ENCODE data around the gene FBF1. TPM values are rescaled to one million over a fixed set of nuclear protein-coding genes. Genes with fewer than 3 reads are reported as not detected.
A peak's percentile ranks its signal among the peaks of the same experiment; 100 is the strongest.

The FBF1 gene
- total RNA-seq, 4 donors from 2014 or later = 41.7 to 49.7 (median 43.4) TPM

DNA sequence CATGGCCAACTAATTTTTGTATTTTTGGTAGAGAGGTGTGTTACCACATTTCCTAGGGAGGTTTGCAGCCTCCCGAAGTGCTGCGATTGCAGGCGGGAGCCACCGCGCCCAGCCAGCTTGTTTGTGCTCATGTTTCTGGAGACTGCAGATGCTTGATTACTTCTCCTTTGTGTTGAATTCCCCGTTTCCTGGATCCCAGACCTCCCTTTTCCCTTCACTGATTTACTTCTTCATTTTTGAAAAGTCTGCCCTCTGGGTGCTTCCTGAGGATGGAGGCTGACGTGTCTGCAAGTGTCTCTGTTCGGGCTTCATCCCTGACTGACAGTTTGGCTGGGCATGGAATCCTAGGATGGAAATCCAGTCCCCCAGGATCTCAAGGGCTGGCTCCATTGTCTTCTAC, 55.4 kb downstream of the FBF1 start:
- H3K27ac ChIP-seq = no peak overlapping the region
- intact Hi-C loops (cut with DNase I) = no loop called here
- WGBS, 2 donors = 84 to 88% methylated on average over 8 of the region's 8 CpGs
- no peak overlapping the region for H3K4me3 ChIP-seq (replicated peaks in 1 of 3)
- H3K9me3 ChIP-seq = no peaks in the 10 kb centered on the region
- no peak for DNase-seq
- H3K27me3 ChIP-seq = no peaks in the 10 kb centered on the region
- H3K4me1 ChIP-seq = no peaks in the 10 kb centered on the region
- TF ChIP-seq POLR2A (IDR thresholded peaks at IDR 0.05) = no peak
- TF ChIP-seq, protein P1, sequence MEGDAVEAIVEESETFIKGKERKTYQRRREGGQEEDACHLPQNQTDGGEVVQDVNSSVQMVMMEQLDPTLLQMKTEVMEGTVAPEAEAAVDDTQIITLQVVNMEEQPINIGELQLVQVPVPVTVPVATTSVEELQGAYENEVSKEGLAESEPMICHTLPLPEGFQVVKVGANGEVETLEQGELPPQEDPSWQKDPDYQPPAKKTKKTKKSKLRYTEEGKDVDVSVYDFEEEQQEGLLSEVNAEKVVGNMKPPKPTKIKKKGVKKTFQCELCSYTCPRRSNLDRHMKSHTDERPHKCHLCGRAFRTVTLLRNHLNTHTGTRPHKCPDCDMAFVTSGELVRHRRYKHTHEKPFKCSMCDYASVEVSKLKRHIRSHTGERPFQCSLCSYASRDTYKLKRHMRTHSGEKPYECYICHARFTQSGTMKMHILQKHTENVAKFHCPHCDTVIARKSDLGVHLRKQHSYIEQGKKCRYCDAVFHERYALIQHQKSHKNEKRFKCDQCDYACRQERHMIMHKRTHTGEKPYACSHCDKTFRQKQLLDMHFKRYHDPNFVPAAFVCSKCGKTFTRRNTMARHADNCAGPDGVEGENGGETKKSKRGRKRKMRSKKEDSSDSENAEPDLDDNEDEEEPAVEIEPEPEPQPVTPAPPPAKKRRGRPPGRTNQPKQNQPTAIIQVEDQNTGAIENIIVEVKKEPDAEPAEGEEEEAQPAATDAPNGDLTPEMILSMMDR (IDR thresholded peaks at IDR 0.05) = no peak
- H3K36me3 ChIP-seq = peaks cover 0 to 3% of the 10 kb centered on the region in 2 donors

DNA sequence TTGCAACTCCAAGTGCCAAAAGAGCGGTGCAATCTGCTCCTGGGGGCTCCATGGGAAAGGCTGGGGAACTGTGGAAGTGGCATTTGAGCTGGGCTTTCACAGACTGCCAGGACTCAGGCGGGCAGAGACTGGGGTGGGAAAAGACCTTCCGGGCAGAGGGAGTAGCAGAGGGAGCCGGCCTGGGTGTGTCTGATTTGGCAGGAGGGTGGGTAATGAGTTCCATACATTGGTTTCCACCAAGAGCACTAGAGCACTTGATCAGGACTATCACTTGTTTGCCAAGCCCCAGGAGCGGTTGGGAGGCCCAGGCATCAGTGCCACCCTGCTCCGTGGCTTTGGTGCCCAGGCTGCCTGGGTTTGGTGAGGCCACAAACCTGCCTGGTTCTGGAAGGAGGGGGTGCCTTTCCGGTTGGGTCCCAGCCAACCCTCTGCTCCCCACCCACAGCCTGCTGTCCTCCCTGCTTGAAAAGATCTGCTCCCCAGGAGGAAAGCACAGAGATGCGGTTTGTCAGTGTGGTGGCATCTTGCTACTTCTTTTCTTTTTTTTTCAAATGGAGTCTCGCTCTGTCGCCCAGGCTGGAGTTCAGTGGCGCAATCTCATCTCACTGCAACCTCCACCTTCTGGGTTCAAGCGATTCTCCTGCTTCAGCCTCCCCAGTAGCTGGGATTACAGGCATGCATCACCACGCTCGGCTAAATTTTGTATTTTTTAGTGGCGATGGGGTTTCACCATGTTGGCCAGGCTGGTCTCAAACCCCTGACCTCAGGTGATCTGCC, 59.0 kb downstream of the FBF1 start:
- H3K27ac ChIP-seq = no peak overlapping the region
- intact Hi-C loops (cut with DNase I) = no loop called here
- WGBS, 2 donors = 90 to 93% methylated on average over 14 to 15 of the region's 15 CpGs
- no peaks in the 10 kb centered on the region for H3K27me3 ChIP-seq
- no peak overlapping the region for H3K4me3 ChIP-seq (replicated peaks in 1 of 3)
- no peak for DNase-seq
- no peaks in the 10 kb centered on the region for H3K36me3 ChIP-seq
- TF ChIP-seq POLR2A (IDR thresholded peaks at IDR 0.05) = no peak
- TF ChIP-seq, protein P1 (IDR thresholded peaks at IDR 0.05) = no peak
- peaks cover 6 to 9% of the 10 kb centered on the region in 2 donors for H3K4me1 ChIP-seq
- H3K9me3 ChIP-seq = no peaks in the 10 kb centered on the region

DNA sequence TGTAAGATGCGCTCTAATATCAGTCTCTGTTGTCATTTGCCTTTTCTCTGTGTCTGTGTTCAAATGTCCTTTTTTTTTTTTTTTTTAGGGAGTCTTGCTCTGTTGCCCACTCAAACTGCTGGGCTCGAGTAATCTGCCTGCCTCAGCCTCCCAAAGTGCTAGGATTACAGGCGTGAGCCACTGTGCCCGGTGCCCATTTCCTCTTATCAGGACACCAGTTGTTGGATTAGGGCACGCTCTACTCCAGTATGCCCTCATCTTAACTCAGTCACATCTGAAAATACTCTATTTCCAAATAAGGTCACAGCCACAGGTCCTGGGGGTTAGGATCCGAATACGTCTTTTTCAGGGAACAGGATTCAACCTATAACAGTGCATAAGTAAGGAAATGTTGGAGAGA, 60.6 kb downstream of the FBF1 start:
- Histone ChIP-seq H3K27ac (no peak overlapping the region), H3K36me3 (no peaks in the 10 kb centered on the region), H3K9me3 (no peaks in the 10 kb centered on the region), H3K4me1 (peaks cover 22 to 25% of the 10 kb centered on the region in 2 donors), H3K27me3 (no peaks in the 10 kb centered on the region), H3K4me3 (replicated peaks in 1 of 3) (no peak overlapping the region)
- TF ChIP-seq, protein P1 (IDR thresholded peaks at IDR 0.05) = no peak
- TF ChIP-seq POLR2A (IDR thresholded peaks at IDR 0.05) = no peak
- 75 to 84% methylated on average over 7 of the region's 7 CpGs for WGBS, 2 donors
- no peak for DNase-seq
- intact Hi-C loops (cut with DNase I) = no loop called here

DNA sequence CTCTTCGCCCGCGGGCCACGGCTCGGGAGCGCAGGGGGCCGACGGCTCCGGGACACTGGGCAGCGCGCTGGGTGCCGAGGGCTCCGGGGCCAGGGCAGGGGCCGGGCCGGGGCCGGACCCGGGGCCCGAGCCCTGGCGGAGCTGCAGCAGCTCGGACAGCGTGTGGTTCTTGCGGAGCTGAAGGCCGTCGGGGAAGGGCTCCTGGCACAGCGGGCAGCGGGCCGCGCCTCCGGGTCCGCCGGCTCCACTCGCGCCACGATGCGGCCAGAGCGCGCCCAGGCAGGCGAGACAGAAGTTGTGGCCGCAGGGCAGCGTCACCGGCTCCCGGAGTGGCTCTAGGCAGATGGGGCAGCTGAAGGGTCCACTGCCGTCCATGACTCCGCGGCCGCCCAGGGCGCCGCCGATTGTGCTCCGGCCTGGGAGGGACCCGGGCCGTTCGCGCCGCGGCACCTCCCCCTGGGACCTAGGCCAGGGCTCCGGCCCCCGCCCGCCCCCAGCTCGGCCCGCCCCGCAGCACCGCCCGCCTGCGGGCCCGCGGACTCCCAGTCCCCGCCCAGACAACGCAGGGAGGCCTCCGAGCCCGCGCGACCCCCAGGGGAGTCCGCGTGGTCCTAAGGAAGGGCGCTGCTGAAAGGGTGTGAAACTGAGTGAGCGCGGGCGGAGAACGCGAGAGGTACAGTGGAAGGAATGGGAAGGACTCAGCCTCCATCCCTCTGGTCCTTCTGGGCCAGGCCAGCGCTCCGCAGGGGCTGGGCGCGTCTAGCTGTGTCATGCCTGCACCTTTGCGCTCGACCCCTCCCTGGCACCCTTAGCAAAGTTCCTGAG, 62.5 kb downstream of the FBF1 start, which contains the start of gene TRIM47:
TRIM47 (minus strand) TSS at position 408 of the 825 bp plus-strand sequence; CDS start at position 375, 33 bp downstream.
- H3K36me3 ChIP-seq = peaks cover 0 to 6% of the 10 kb centered on the region in 2 donors
- H3K4me1 ChIP-seq = peaks cover 28 to 41% of the 10 kb centered on the region in 2 donors
- H3K4me3 ChIP-seq (replicated peaks in 1 of 3) = peak within 1 kb of the TSS in 2 of 3 donors; percentile 13 to 54
- H3K27me3 ChIP-seq = no peaks in the 10 kb centered on the region
- peak within 1 kb of the TSS; percentile 75 to 91 (median 91) for H3K27ac ChIP-seq
- no peaks in the 10 kb centered on the region for H3K9me3 ChIP-seq
- 5% methylated on average over 6 to 22 of the region's 87 CpGs for WGBS, 2 donors
- peak; percentile 39 to 65 for TF ChIP-seq POLR2A (IDR thresholded peaks at IDR 0.05)
- TF ChIP-seq, protein P1 (IDR thresholded peaks at IDR 0.05) = peak in 1 of 6 experiments; percentile 23
- DNase-seq = peak; percentile 56 to 62
- intact Hi-C loops (cut with DNase I) = no loop called here

All from thyroid gland (tissue), 4 donors.